Osteoblast (primary cell): Measurements from ENCODE around the gene REXO5. TPM values are rescaled to one million over a fixed set of nuclear protein-coding genes. Genes with fewer than 3 reads are reported as not detected.

Source experiments
- DNase-seq: peaks from one replicate; pipeline ENCODE4 v3.0.0; 2011; ENCODE audit warnings: low spot score, mixed read lengths; ENCODE audit not compliant: insufficient read length; ENCODE audit errors: missing footprints
- H2AFZ ChIP-seq: 2 replicates; pipeline ENCODE4 v1.6.0; 2011; ENCODE audit warnings: mild to moderate bottlenecking, low read length
- H3K27ac ChIP-seq: 2 replicates; pipeline ENCODE4 v1.5.1; 2011; ENCODE audit warnings: mild to moderate bottlenecking, low read depth, low read length, moderate library complexity
- H3K27me3 ChIP-seq: 2 replicates; pipeline ENCODE4 v1.6.0; 2012; ENCODE audit warnings: mild to moderate bottlenecking, control low read depth, inconsistent platforms, low read length, moderate library complexity; ENCODE audit not compliant: insufficient read depth
- H3K36me3 ChIP-seq: 2 replicates; pipeline ENCODE4 v1.5.1; 2011; ENCODE audit warnings: mild to moderate bottlenecking, low read length, control low read depth, moderate library complexity; ENCODE audit not compliant: insufficient read depth
- H3K4me1 ChIP-seq: 2 replicates; pipeline ENCODE4 v1.5.1; 2011; ENCODE audit warnings: mild to moderate bottlenecking, low read length, control low read depth, moderate library complexity; ENCODE audit not compliant: insufficient read depth
- H3K4me2 ChIP-seq: 2 replicates; pipeline ENCODE4 v1.6.0; 2011; ENCODE audit warnings: mild to moderate bottlenecking, low read length; ENCODE audit not compliant: insufficient read depth
- H3K4me3 ChIP-seq: fragments of 200-600 bp; sonication (generic); 3 replicates; pipeline ENCODE4 v1.5.1; 2012; ENCODE audit warnings: mild to moderate bottlenecking, low read length, inconsistent platforms; ENCODE audit not compliant: insufficient read depth
- H3K79me2 ChIP-seq: 2 replicates; pipeline ENCODE4 v1.6.0; 2012; ENCODE audit warnings: mild to moderate bottlenecking, low read length, control low read depth, inconsistent platforms; ENCODE audit not compliant: insufficient read depth
- H3K9me3 ChIP-seq: 2 replicates; pipeline ENCODE4 v1.5.1; 2011; ENCODE audit warnings: low read depth, low read length, control low read depth
- H4K20me1 ChIP-seq: 2 replicates; pipeline ENCODE4 v1.6.0; 2012; ENCODE audit warnings: mild to moderate bottlenecking, low read length, control low read depth; ENCODE audit not compliant: insufficient read depth
- total RNA-seq: library from RNA; depleted of rRNA; stranded (reverse); fragments of >200 nt; gene quantifications from 2 replicates; pipeline ENCODE4 v1.2.3, GENCODE V29; 2012
- TF ChIP-seq, protein P1 (sequence below): IDR thresholded peaks from 2 replicates; pipeline ENCODE4 v1.5.1; 2011; ENCODE audit warnings: mild to moderate bottlenecking, low read depth, low read length, moderate library complexity; ENCODE audit errors: extremely low read depth

The REXO5 gene
- total RNA-seq, 1 donor, result 3.6 TPM

DNA sequence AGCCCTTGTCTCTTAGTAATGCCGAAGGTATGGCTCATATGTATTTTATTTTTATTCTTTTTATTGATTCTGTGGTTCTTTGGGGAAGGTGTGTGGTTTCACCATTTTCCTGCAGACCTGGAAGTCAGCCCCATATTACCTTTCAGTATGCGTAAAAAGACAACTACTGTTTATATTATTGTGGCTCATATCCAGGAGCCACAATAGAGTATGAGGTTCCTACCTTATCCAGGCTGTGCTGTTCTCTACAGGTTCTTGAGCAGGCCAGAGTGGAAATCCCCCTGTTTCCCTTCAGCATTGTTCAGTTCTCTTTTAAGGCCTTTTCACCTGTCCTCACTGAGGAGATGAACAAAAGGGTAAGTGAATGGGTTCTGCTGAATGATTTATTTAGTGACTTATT, 33.2 kb downstream of the REXO5 start:
- Histone ChIP-seq H2AFZ (no peak overlapping the region), H3K36me3 (peaks cover 10% of the 10 kb centered on the region), H3K79me2 (no peaks in the 10 kb centered on the region), H3K27ac (no peak overlapping the region), H4K20me1 (no peaks in the 10 kb centered on the region), H3K4me2 (no peak overlapping the region), H3K27me3 (no peaks in the 10 kb centered on the region), H3K4me3 (no peak overlapping the region), H3K9me3 (no peaks in the 10 kb centered on the region), H3K4me1 (no peaks in the 10 kb centered on the region)
- TF ChIP-seq, protein P1, sequence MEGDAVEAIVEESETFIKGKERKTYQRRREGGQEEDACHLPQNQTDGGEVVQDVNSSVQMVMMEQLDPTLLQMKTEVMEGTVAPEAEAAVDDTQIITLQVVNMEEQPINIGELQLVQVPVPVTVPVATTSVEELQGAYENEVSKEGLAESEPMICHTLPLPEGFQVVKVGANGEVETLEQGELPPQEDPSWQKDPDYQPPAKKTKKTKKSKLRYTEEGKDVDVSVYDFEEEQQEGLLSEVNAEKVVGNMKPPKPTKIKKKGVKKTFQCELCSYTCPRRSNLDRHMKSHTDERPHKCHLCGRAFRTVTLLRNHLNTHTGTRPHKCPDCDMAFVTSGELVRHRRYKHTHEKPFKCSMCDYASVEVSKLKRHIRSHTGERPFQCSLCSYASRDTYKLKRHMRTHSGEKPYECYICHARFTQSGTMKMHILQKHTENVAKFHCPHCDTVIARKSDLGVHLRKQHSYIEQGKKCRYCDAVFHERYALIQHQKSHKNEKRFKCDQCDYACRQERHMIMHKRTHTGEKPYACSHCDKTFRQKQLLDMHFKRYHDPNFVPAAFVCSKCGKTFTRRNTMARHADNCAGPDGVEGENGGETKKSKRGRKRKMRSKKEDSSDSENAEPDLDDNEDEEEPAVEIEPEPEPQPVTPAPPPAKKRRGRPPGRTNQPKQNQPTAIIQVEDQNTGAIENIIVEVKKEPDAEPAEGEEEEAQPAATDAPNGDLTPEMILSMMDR, result no peak
- DNase-seq, result no peak

DNA sequence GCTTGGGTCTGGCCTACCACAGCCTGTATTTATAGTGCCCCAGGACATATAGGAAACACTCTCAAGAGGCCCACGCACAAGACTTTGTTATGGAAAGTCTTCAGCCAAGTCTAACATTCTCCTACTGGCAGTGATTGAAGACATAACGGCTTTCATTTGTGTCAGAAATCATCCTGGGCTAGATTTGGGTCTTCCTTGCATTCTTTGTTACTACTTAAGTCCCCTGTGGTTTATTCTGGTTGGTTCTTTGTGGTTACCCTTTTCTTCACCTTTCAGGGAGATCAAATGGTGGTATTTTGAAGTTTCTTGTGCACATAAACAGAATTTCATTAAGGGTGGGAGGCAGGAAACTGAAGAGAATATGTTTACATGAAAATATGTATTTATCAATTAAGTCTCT, 37.7 kb downstream of the REXO5 start:
- H4K20me1 ChIP-seq, result no peaks in the 10 kb centered on the region
- peaks cover 16% of the 10 kb centered on the region for H3K36me3 ChIP-seq
- no peaks in the 10 kb centered on the region for H3K27me3 ChIP-seq
- no peak overlapping the region for H3K4me2 ChIP-seq
- H3K4me3 ChIP-seq, result no peak overlapping the region
- TF ChIP-seq, protein P1, result no peak
- DNase-seq, result no peak
- no peak overlapping the region for H3K27ac ChIP-seq
- no peak overlapping the region for H2AFZ ChIP-seq
- no peaks in the 10 kb centered on the region for H3K79me2 ChIP-seq
- H3K4me1 ChIP-seq, result no peaks in the 10 kb centered on the region
- H3K9me3 ChIP-seq, result no peaks in the 10 kb centered on the region

DNA sequence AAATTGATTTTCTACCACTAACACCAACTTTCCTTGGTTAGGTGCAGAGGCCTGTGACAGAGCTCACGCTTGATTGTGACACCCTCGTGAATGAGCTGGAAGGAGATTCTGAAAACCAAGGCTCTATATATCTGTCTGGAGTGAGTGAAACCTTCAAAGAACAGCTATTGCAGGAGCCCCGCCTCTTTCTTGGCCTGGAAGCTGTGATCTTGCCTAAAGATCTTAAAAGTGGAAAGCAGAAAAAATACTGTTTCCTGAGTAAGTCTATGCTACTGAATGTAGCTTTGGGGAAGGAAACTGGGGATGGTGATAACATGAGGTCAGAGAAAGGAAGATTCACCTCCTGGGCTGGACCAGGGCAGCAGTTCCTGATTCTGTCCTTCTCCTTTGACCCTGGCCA, 38.3 kb downstream of the REXO5 start:
- Histone ChIP-seq H3K9me3 (no peaks in the 10 kb centered on the region), H2AFZ (no peak overlapping the region), H3K4me2 (no peak overlapping the region), H3K79me2 (no peaks in the 10 kb centered on the region), H4K20me1 (no peaks in the 10 kb centered on the region), H3K4me1 (peaks cover 1% of the 10 kb centered on the region), H3K36me3 (peaks cover 21% of the 10 kb centered on the region), H3K27me3 (no peaks in the 10 kb centered on the region), H3K27ac (no peak overlapping the region), H3K4me3 (no peak overlapping the region)
- TF ChIP-seq, protein P1, result no peak
- no peak for DNase-seq

DNA sequence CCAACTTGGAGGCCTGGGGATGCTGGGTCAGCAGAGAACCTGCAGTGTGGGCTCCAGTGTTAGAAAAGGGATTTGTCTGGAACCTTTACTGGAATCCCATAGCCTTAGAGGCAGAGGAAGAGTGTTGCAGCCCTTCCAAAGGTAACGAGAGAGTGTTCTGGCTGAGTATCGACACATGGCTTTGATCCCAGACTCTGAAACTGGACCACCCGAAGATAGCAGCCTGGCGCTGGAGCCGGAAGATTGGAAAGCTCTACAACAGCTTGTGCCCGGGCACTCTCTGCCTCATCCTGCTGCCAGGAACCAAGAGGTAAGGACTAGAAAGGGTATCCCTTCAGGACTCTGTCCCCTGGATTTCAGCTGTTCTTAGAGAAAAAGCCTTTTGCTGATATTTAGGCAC, 39.7 kb downstream of the REXO5 start:
- Histone ChIP-seq H3K79me2 (no peaks in the 10 kb centered on the region), H3K4me3 (no peak overlapping the region), H3K4me2 (no peak overlapping the region), H2AFZ (no peak overlapping the region), H3K9me3 (no peaks in the 10 kb centered on the region), H4K20me1 (no peaks in the 10 kb centered on the region), H3K4me1 (peaks cover 11% of the 10 kb centered on the region), H3K27ac (no peak overlapping the region), H3K27me3 (no peaks in the 10 kb centered on the region), H3K36me3 (peaks cover 14% of the 10 kb centered on the region)
- DNase-seq, result no peak
- TF ChIP-seq, protein P1, result no peak
